ENCODE results near the gene LYPD1. TPM values are rescaled to one million over a fixed set of nuclear protein-coding genes. Genes with fewer than 3 reads are reported as not detected.

LYPD1 gene
- polyA plus RNA-seq, 1 of the 3 experiments (the other 2 are of a cell fraction), result 5.4 TPM

- no peaks in the 10 kb centered on the region; a peak in 1 of 4 replicates for H3K4me1 ChIP-seq (ENCODE audit: control insufficient read depth in 1 of 2, insufficient read depth in 2 of 2, low read depth in 1 of 2, low read length in 1 of 2)
- H3F3A ChIP-seq (replicated peaks; ENCODE audit: insufficient read depth), result no peaks in the 10 kb centered on the region
- no peaks in the 10 kb centered on the region for H3K36me3 ChIP-seq (replicated peaks in 1 of 2; ENCODE audit: control insufficient read depth in 1 of 2, insufficient read depth in 2 of 2, low read length in 1 of 2)
- no peak for DNase-seq
- H3K27me3 ChIP-seq (ENCODE audit: insufficient read depth), result no peaks in the 10 kb centered on the region
- ChIA-PET CTCF (no interaction called here), POLR2A (no interaction called here)
- H3K9me2 ChIP-seq, result no peaks in the 10 kb centered on the region
- H3K4me3 ChIP-seq (ENCODE audit: low read depth in 2 of 2, low read length in 1 of 2), result no peak overlapping the region
- TF ChIP-seq SIN3A (IDR thresholded peaks at IDR 0.05; ENCODE audit: borderline replicate concordance, low read depth, low read length) (no peak), RCOR1 (IDR thresholded peaks at IDR 0.05; ENCODE audit: low read length) (no peak), YY1 (IDR thresholded peaks at IDR 0.05; ENCODE audit: low read depth) (no peak), POLR2AphosphoS5 (IDR thresholded peaks at IDR 0.05; ENCODE audit: low read depth, low read length) (no peak), CHD2 (IDR thresholded peaks at IDR 0.05; ENCODE audit: low read length, partially characterized antibody) (no peak), SMC3 (IDR thresholded peaks at IDR 0.05; ENCODE audit: low read depth, low read length) (no peak), NFIC (IDR thresholded peaks at IDR 0.05; ENCODE audit: borderline replicate concordance) (no peak), GATA2 (CRISPR knock-in tag; IDR thresholded peaks at IDR 0.05) (no peak), TEAD4 (IDR thresholded peaks at IDR 0.05; ENCODE audit: borderline replicate concordance, insufficient read depth) (no peak), NRF1 (IDR thresholded peaks at IDR 0.05; ENCODE audit: low read depth, low read length) (no peak), FOXM1 (IDR thresholded peaks at IDR 0.05; ENCODE audit: low read depth) (no peak)
- TF ChIP-seq, protein P1, sequence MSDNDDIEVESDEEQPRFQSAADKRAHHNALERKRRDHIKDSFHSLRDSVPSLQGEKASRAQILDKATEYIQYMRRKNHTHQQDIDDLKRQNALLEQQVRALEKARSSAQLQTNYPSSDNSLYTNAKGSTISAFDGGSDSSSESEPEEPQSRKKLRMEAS (IDR thresholded peaks at IDR 0.05; ENCODE audit: low read depth), result no peak
- TF ChIP-seq, protein P2, sequence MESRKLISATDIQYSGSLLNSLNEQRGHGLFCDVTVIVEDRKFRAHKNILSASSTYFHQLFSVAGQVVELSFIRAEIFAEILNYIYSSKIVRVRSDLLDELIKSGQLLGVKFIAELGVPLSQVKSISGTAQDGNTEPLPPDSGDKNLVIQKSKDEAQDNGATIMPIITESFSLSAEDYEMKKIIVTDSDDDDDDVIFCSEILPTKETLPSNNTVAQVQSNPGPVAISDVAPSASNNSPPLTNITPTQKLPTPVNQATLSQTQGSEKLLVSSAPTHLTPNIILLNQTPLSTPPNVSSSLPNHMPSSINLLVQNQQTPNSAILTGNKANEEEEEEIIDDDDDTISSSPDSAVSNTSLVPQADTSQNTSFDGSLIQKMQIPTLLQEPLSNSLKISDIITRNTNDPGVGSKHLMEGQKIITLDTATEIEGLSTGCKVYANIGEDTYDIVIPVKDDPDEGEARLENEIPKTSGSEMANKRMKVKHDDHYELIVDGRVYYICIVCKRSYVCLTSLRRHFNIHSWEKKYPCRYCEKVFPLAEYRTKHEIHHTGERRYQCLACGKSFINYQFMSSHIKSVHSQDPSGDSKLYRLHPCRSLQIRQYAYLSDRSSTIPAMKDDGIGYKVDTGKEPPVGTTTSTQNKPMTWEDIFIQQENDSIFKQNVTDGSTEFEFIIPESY (IDR thresholded peaks at IDR 0.05; ENCODE audit: borderline replicate concordance, low read depth), result no peak
- 87% methylated on average over 8 of the region's 8 CpGs for WGBS (ENCODE audit: low lambda C conversion rate)
- H3K9ac ChIP-seq, result no peak overlapping the region
- no peak overlapping the region for H3K4me2 ChIP-seq
- H4K20me1 ChIP-seq (ENCODE audit: insufficient read depth), result no peaks in the 10 kb centered on the region
- H3K79me2 ChIP-seq (ENCODE audit: insufficient read depth), result no peaks in the 10 kb centered on the region
- no peak overlapping the region for H2AFZ ChIP-seq (ENCODE audit: low read depth)
- no peak overlapping the region for H3K27ac ChIP-seq (ENCODE audit: low read depth in 2 of 2, low read length in 1 of 2)
- H3K9me3 ChIP-seq, result no peaks in the 10 kb centered on the region
These were observed 63.4 kb downstream of the LYPD1 start for GRCh38 chr2:132606649-132607048.

DNA sequence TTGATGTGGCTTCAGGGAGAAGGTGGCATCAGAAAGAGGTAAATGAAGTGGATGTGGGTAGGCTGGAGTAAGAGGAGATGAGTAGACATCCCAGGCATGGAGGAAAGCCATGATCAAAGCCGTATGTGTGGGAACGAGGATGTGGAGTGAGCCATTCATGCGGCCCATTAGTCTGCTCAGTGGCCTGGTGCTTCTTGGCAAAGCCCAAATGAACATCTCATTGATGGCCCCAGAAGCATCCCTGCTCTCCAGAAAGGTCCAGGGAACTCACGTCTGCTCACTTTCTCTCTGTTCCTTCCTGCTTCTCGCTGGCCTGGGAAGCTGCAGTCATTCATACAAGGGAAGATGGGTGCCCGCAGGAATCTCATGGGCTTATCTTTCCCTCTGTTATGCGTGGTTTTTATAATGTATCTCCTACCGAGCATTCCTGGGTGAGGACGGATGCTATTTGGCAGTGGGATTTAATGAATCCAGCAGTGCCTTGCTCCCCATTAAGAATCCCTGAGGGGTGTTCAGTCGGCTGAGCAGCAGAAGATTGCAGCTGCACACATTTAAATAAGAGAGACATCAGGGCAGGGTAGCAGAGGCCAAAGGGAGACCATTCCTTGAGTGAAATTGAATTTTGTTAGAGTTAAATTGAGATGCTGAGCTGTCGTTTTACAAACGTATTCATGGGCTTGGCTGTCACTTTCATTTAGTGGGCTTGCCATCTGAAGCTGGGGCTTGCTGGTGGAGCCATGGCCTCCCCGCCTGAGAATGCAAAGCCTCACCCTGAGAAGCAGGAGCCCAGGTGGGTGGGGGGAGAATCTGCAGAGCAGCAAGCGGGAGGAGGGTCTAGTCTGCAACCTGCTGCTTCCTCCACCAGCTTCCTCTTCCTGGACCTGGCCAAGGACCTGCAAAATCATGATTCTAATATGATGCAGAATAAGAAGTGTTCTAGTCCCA lies 64.5 kb downstream of the LYPD1 start:
- Histone ChIP-seq H3K9me2 (no peaks in the 10 kb centered on the region), H3K4me1 (ENCODE audit: control insufficient read depth in 1 of 2, insufficient read depth in 2 of 2, low read depth in 1 of 2, low read length in 1 of 2) (no peaks in the 10 kb centered on the region; a peak in 1 of 4 replicates), H3K4me2 (no peak overlapping the region), H4K20me1 (ENCODE audit: insufficient read depth) (no peaks in the 10 kb centered on the region), H3K27me3 (ENCODE audit: insufficient read depth) (no peaks in the 10 kb centered on the region), H3F3A (replicated peaks; ENCODE audit: insufficient read depth) (no peaks in the 10 kb centered on the region), H2AFZ (ENCODE audit: low read depth) (no peak overlapping the region), H3K9me3 (no peaks in the 10 kb centered on the region), H3K4me3 (ENCODE audit: low read depth in 2 of 2, low read length in 1 of 2) (no peak overlapping the region), H3K27ac (ENCODE audit: low read depth in 2 of 2, low read length in 1 of 2) (no peak overlapping the region), H3K79me2 (ENCODE audit: insufficient read depth) (no peaks in the 10 kb centered on the region), H3K36me3 (replicated peaks in 1 of 2; ENCODE audit: control insufficient read depth in 1 of 2, insufficient read depth in 2 of 2, low read length in 1 of 2) (no peaks in the 10 kb centered on the region), H3K9ac (no peak overlapping the region)
- ChIA-PET CTCF (no interaction called here), POLR2A (no interaction called here)
- no peak for DNase-seq
- 88% methylated on average over 14 of the region's 14 CpGs for WGBS (ENCODE audit: low lambda C conversion rate)
- TF ChIP-seq ELF1 (IDR thresholded peaks at IDR 0.05) (no peak), REST (IDR thresholded peaks at IDR 0.05; ENCODE audit: low read depth, low read length) (no peak), EZH2phosphoT487 (IDR thresholded peaks at IDR 0.05; ENCODE audit: borderline replicate concordance, low read depth) (no peak), SIN3A (IDR thresholded peaks at IDR 0.05; ENCODE audit: borderline replicate concordance, low read depth, low read length) (no peak), RAD21 (IDR thresholded peaks at IDR 0.05; ENCODE audit: low read length) (no peak), RFX5 (IDR thresholded peaks at IDR 0.05; ENCODE audit: low read length) (no peak), MEF2A (IDR thresholded peaks at IDR 0.05; ENCODE audit: borderline replicate concordance, low read depth) (no peak), NFIC (IDR thresholded peaks at IDR 0.05; ENCODE audit: borderline replicate concordance) (no peak), POLR2AphosphoS5 (IDR thresholded peaks at IDR 0.05; ENCODE audit: low read depth, low read length) (no peak)
- TF ChIP-seq, protein P1 (IDR thresholded peaks at IDR 0.05; ENCODE audit: low read depth), result no peak
- TF ChIP-seq, protein P3, sequence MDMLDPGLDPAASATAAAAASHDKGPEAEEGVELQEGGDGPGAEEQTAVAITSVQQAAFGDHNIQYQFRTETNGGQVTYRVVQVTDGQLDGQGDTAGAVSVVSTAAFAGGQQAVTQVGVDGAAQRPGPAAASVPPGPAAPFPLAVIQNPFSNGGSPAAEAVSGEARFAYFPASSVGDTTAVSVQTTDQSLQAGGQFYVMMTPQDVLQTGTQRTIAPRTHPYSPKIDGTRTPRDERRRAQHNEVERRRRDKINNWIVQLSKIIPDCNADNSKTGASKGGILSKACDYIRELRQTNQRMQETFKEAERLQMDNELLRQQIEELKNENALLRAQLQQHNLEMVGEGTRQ (IDR thresholded peaks at IDR 0.05; ENCODE audit: borderline replicate concordance, low read depth, low read length), result no peak
